ENCODE data around the gene ZSCAN20. TPM values are rescaled to one million over a fixed set of nuclear protein-coding genes. Genes with fewer than 3 reads are reported as not detected.

ZSCAN20 gene
- total and polyA plus RNA-seq, 9 of the 15 experiments (the other 6 are each of a cell fraction or from before 2014, with no cell fraction given), result 0.36 to 3.3 (median 2.0) TPM

DNA sequence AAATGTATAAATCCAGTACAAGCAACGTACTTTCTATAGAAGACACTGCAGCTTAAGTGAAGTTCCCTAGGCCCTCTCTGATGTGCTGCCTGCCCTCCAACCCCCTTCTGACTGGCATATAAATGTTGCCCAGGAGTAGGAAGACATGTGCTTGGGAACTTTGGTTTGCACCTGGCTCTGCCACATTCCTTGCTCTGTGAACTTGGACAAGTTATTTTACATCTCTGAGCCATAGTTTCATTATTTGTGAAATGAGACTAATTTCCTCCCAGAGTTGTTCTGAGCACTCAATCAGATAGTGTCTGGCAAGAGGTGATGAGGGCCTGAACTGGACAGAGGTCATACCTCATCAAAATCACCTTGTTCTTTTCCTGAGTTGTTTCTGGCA, 38.1 kb upstream of the ZSCAN20 start:
- no peak for FAIRE-seq
- TF ChIP-seq NR2C2 (CRISPR knock-in tag; IDR thresholded peaks at IDR 0.05), result no peak
- 0 out of 2 replicates have a peak, but pooled peaks have one; percentile 16 for TF ChIP-seq NR2C2 (tag; IDR thresholded peaks at IDR 0.05)
- TF ChIP-seq ZNF584 (CRISPR knock-in tag; IDR thresholded peaks at IDR 0.05; ENCODE audit: low read depth), result peak; percentile 14; the same call in 1 of the 2 replicates
- no peak for TF ChIP-seq ZNF444 (CRISPR knock-in tag; IDR thresholded peaks at IDR 0.05)
- TF ChIP-seq FOXM1 (IDR thresholded peaks at IDR 0.05; ENCODE audit: low read depth), result no peak
- TF ChIP-seq FOXM1 (CRISPR knock-in tag; IDR thresholded peaks at IDR 0.05; ENCODE audit: low read depth), result no peak
- POLR2A ChIA-PET, result no interaction called here
- H3K27me3 ChIP-seq (ENCODE audit: control insufficient read depth in 2 of 2, insufficient read depth in 2 of 2, low read length in 2 of 2), result peaks cover 9 to 11% of the 10 kb centered on the region in 2 experiments
- H3K4me1 ChIP-seq (replicated peaks in 1 of 2; ENCODE audit: control insufficient read depth in 2 of 2, insufficient read depth in 2 of 2, low read length in 2 of 2), result peaks cover 10 to 16% of the 10 kb centered on the region in 2 experiments
- H3K4me2 ChIP-seq (ENCODE audit: insufficient read depth, low read length), result no peak overlapping the region
- H3K9me3 ChIP-seq (replicated peaks; ENCODE audit: control insufficient read depth, insufficient read depth, low read depth, low read length), result no peaks in the 10 kb centered on the region
- H3K79me2 ChIP-seq (ENCODE audit: control insufficient read depth, insufficient read depth, low read length), result no peaks in the 10 kb centered on the region
- no peak overlapping the region for H3K4me3 ChIP-seq
- H3K36me3 ChIP-seq (ENCODE audit: control insufficient read depth, insufficient read depth, low read length), result no peaks in the 10 kb centered on the region
- no peak for ATAC-seq
- peaks cover 12% of the 10 kb centered on the region for H4K20me1 ChIP-seq (replicated peaks; ENCODE audit: control insufficient read depth, insufficient read depth, low read length)
- no peak for DNase-seq (ENCODE audit: extremely low read depth in 1 of 4, low spot score in 3 of 4)
- no peak overlapping the region for H2AFZ ChIP-seq (ENCODE audit: low read depth, low read length)
- intact Hi-C loops (cut with micrococcal nuclease), result no loop called here
- CTCF ChIA-PET (ENCODE audit: low intra/inter-chr PET ratio), result no interaction called here
- H3K9ac ChIP-seq (ENCODE audit: insufficient read depth in 1 of 2, low read depth in 2 of 2, low read length in 2 of 2), result no peak overlapping the region
- in situ Hi-C loops (cut with MboI), result no loop called here
- BruUV-seq (replicated peaks), result no TSS peak
- H3K9me1 ChIP-seq (ENCODE audit: control insufficient read depth, insufficient read depth, low read length), result no peaks in the 10 kb centered on the region
- 0% methylated on average over 1 of the region's 1 CpG for WGBS (ENCODE audit: insufficient coverage, low coverage, missing lambda C conversion rate)
- no peak overlapping the region for H3K27ac ChIP-seq (ENCODE audit: extremely low read depth, low read depth, low read length)

Data from K562 (cell line).